Activated T-cell treated with anti-CD3 and anti-CD28 coated beads, Interleukin-2, amount 50 U/mL, for 48 hours (primary cell): Measurements from ENCODE around the gene ENTPD8.
"Not testable (repeated sequence)": the region's sequence is repeated elsewhere in the genome, so short reads cannot be mapped to it uniquely, and the experiment has no call there.

Experiments
- DNase-seq, 2 experiments: peaks; one replicate each; pipeline ENCODE4 v3.0.0-alpha.2; 2020

Gene ENTPD8

DNA sequence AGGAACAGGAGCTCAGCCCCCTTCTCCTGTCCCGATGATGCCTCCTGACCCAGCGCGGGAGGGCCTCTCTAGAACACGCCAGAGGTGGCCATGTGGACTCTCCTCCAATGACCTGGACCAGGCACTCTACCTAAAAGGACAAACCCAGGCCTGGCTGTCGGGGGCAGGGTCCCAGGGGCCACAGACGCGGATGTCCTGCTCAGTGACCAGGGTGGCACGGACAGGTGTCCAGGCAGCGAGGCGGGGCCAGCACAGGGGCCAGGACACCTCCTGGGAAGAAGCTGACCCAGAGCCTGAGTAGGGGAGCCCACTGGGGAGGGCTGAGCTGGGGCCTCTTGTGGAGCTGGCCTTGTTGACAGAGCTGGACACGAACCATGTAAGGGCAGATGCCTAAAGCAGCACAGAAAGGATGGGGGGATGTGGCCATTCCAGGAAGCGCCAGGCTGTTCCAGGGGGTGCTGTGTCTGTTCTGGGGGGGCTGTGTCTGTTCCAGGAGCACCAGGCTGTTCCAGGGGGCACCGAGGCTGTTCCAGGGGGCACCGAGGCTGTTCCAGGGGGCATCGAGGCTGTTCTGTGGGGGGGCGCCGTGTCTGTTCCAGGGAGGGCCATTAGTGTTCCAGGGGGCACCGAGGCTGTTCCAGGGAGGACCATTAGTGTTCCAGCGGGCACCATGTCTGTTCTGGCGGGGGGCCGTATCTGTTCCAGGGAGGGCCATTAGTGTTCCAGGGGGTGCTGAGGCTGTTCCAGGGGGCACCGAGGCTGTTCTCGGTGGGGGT, 48.7 kb downstream of the ENTPD8 start:
- DNase-seq: no peak

DNA sequence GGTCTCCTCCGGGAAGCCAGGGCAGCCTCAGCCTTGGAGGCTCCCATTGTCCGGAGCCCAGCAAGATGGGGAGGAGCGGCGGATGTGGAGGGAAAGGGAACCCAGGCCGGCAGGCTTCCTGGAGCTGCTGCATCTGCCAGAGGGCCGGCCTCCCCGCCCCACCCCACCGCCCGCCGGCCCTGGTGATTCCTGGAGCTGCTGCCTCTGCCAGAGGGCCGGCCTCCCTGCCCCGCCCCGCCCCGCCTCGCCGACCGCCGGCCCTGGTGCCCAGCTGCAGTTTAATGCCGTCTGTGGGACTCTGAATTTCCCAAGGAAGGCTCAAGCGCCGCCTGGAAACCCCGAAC, 49.8 kb downstream of the ENTPD8 start:
- DNase-seq: no peak

DNA sequence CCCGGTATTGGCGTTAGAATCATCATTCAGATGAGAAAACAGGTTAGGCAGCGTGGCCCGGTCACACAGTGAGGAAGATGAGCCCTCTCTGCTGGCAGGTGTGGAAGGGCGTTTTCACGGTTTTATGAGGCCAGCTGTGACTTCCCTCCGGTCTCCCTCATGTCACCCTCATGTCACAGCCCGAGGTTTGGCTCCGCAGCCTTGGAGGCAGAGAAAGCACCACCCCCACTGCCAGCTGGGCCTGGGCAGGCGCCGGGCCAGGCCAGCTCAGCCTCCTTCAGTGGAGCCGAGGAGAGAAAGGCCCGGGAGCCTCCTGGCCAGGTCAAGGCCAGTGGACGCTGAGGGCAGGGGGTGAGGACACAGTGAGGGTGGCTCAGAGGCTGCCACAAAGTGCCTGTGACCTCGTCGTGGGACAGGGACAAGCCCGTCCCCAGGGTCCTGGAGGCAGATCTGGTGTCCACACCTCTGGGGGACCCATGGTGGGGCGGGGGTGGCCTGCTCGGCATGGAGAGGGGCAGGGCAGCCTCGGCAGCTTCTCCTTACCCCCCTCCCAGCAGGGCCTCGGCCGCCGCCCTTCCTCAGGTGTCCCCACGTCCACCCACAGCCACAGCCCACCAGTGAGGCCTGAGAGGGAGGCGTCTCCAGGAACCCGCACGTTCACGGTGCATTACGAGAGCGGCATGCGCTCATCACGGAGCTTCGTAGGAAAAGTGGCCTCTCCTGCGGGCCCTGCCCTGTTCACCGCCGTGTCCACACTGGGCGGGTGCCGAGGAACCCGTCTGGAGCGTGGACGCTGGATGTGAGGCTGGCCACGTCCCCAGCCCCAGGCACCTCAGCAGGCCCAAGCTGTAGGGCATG, 50.4 kb downstream of the ENTPD8 start:
- no peak for DNase-seq

DNA sequence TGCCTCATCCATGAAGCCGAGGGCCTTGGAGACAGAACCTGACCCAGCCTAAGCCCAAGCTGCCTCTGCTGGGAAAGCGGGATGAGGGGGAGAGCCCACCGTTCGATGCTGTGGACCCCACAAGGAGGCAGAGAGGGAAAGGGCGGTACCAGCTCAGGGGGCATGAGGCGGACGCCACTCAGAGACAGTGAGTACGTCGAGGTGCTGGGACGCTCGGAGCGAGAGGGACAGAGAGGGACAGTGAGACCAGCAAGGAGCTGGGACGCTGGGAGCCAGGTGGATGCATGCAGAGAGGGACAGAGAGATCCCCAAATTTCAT, 51.8 kb downstream of the ENTPD8 start:
- no peak for DNase-seq

DNA sequence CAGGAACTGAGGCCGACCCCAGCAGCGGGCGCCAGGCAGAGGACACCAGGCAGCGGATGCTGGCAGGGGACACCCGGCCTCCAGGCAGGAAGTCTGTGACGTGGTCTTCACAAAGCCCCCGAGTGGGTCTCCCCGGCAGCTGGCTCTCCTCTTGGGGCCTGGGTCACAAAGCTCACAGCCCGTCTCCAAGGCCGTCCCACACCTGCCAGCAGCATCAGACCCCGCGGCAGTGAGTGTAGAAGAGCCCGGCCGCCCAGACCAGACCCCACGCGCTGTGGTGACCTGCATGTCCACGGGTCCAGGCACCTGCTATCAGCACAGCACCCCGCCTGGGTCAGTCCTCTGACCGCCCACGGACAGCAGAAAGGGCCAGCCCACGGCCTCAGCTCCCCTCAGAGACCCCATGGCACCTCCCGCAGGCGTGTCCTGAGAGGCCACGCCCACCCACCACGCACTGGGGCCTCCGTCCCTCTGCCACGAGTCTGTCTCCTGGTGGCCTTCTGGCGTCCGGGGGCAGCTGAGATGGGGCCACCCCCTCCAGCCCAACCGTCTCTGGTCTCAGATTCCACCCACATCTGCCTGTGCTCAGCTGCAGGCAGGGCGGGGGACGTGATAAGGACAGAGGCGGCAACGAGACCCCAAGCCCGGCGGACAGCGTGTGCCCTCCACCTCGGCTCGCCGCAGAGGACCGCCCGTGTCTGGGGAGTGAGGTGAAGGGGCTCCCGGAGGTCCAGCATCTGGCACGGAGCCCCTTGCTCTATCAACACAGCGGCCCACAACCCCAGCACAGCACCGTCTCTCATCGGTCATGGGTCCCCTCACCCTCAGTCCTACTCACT, 52.3 kb downstream of the ENTPD8 start:
- no peak for DNase-seq

DNA sequence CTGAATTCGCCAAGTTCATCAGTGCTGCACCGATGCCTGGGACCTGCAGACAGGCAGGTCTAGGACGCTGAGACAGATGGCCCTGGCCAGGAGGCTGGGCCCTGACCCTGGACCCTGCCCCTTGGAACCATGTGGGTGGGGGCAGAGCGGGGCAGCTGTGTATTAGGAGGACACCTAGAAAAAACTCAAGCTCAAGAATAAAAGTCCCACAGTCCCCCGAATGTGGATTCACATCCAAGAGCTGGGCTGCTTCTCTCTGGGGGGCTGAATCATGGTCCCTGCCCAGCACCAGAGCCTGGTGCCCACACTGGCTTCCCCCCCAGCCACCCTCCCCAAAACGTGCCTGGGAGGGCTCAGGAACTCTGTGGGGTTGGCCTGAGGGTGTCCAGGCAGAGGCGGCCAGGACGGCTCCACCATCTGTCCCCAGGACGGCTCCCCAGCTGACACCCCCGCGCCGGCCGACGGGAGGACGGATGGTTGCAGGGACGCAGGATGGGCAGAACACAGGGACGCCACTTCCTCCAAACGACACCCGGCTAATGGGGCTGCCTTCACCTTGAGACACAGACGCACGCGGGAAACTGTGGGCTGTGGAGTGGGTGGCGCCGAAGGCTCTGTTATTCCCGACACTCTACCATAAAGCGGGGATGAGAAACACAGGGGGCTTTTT, 53.1 kb downstream of the ENTPD8 start:
- DNase-seq: no peak

DNA sequence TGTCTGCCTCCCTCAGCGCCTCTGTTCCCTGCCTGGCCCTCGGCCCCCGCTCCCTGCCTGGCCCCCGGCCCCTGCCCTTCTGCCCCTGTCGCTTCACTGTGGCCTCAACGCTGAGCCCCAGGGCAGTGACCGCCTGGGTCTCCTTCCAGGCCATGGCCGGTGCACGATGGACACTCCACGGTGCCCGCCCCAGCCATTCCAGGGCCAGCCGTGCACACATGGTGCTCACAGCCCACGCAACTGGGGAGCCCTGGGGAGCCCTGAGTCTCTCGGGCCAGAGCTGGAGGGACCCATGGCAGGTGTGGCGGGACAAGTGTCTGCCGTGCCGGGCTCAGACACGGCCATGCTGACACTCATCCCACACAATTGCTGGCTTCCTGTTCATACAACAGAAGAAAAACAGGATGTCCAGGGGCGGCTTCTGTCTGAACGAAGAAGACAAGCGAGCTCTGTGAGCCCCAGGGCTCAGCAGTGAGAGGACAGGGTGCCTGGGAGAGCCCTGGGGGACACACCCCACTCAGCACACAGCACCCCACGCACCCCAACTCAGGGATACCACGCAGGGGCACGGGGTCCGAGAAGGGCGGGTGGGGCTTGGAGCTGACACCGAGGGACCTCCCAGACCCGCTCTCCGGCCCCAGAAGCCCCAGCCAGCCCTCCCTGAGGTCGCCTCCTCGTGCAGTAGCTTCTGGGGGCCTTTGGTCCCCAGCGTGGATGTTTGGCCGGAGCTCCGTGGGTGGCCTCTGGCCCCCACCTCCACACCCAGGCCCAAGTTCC, 53.9 kb downstream of the ENTPD8 start:
- peak; percentile 70 for DNase-seq

DNA sequence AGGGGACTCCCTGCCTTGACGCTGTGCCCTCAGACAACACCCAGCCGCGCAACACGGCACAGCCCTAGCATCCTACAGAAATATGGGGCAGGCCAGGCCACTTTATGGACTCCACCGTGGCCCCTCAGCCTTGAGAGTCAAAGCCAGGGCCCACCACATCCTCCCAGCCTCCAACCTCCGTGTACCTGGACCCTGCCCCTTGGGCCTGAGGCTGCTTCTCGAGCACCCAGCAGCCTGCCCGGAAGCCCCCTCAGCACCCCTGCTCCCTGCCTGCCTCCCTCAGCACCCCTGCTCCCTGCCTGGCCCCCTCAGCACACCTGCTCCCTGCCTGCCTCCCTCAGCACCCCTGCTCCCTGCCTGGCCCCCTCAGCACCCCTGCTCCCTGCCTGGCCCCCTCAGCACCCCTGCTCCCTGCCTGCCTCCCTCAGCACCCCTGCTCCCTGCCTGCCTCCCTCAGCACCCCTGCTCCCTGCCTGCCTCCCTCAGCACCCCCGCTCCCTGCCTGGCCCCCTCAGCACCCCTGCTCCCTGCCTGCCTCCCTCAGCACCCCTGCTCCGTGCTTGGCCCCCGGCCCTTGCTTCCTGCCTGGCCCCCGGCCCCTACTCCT, 54.5 kb downstream of the ENTPD8 start:
- not testable (repeated sequence) for DNase-seq

DNA sequence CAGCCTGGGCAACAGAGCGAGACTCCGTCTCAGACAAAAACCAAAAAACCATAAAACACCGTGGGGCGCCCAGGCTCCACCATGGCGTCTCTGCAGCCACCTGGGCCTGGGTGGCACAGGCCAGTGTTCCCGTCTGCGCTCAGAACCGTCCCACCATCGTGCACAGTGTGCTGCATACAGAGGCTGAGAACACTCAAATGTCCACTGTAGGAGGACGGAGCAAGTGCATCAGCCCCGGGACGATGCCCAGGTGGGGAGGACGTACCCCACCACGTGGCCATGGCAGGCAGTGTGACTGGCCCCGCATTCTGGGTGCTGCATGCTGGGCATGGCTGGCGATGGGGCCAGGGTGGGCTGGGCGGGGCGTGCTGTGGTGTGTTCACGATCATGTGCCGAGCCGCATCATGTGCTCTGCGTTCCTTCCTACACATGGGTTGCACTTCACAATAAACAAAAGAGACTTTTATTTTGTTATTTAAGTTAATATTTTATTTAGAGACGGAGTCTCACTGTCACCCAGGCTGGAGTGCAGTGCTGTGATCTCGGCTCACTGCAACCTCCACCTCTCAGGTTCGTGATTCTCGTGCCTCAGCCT, 56.0 kb downstream of the ENTPD8 start:
- DNase-seq: no peak
